T-helper 2 cell treated with Interferon-gamma antibody and Interleukin-4, amounts not matched to agents 5 μg/mL and 100 μg/mL, for 36 hours (primary cell): Measurements from ENCODE around the gene TRAPPC1.

Experiments
- DNase-seq: peaks from one replicate; pipeline ENCODE4 v3.0.0; 2021; ENCODE audit warnings: low spot score
- H3K27ac Mint-ChIP-seq: one replicate; pipeline ENCODE4 v1.8.0; 2021; ENCODE audit warnings: mild to moderate bottlenecking, mixed read lengths
- H3K27me3 Mint-ChIP-seq: one replicate; pipeline ENCODE4 v1.8.0; 2021; ENCODE audit warnings: low read depth, mixed read lengths
- H3K36me3 Mint-ChIP-seq: one replicate; pipeline ENCODE4 v1.8.0; 2021; ENCODE audit warnings: low read depth, mixed read lengths
- H3K4me1 Mint-ChIP-seq: one replicate; pipeline ENCODE4 v1.8.0; 2021; ENCODE audit warnings: low read depth, mixed read lengths
- H3K4me3 Mint-ChIP-seq: one replicate; pipeline ENCODE4 v1.8.0; 2022; ENCODE audit warnings: mild to moderate bottlenecking, moderate library complexity, mixed read lengths
- H3K9me3 Mint-ChIP-seq: one replicate; pipeline ENCODE4 v1.8.0; 2021; ENCODE audit warnings: mixed read lengths

Gene TRAPPC1

DNA sequence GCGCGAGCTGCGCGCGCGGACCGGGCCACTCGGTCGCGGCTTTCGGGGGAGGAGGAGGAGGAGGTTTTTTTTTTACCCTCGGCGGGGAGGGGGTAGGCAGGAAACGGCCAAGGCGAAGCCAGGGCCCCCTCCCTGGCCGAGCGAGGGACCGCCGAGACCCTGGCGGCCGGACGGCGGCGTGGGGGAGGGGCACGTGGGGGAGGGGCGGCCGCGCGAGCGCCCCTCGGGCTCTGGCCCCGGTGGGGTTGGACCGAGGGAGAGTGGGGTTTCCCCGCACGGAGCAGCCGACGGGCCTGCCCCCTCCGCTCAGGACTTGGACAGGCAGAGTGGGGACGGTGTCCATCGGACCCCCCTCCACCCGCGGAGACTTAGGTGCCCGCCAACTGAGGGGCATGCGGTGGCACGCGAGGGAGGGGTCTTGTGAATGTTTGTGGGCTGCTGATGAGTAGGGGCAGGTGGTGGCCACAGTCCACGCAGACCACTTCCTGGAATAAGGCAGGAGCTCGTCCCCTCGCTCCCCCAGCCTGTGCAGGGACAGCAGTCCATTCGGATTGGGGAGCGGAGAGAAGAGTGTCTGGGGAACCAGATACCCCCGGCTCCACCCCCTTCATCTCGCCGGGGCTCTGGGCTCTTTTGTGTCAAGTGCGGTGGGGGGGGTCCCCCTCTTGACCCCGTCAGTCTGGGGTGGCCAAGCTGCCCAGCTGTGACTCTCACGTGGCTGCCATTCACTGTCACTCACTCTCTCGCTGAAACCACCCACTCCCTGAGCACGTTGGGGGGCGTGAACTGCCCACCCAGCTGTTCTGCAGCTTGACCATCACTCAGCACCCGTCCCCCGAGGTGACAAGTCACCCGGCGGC, 46.1 kb downstream of the TRAPPC1 start:
- H3K4me3 Mint-ChIP-seq, result no peak overlapping the region
- H3K9me3 Mint-ChIP-seq, result no peaks in the 10 kb centered on the region
- no peaks in the 10 kb centered on the region for H3K27me3 Mint-ChIP-seq
- H3K27ac Mint-ChIP-seq, result no peak overlapping the region
- H3K4me1 Mint-ChIP-seq, result peaks cover 11% of the 10 kb centered on the region
- peaks cover 18% of the 10 kb centered on the region for H3K36me3 Mint-ChIP-seq
- DNase-seq, result peak; percentile 44

DNA sequence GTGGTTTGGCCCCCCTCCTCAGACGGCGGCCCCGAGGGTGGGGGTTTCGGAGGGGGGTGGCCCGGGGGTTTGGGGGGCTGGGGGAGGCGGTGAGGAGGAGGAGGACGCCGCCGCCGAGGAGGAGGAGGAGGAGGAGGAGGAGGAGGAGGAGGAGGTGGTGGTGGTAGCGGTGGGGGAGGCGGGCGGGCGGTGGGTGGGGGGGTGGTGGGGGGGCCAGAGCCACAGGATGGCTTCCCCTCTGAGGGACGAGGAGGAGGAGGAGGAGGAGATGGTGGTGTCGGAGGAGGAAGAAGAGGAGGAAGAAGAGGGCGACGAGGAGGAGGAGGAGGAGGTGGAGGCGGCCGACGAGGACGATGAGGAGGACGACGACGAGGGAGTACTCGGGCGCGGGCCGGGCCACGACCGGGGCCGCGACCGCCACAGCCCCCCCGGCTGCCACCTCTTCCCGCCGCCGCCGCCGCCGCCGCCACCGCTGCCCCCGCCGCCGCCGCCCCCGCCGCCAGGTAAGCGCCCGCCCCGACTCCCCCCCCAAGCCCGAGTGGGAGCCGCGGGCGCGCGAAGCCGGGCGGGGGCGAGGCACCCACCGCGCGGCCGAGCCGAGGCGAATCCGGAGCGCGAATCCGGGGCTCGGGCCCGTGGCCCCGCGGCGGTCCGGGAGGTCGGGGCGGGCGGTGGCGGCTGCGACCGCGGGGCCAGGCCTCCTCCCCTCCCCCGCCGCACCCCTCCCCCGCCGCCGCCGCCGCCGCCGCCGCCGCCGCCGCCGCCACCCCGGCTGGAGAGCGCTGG, 47.0 kb downstream of the TRAPPC1 start:
- H3K36me3 Mint-ChIP-seq, result peaks cover 11% of the 10 kb centered on the region
- H3K27ac Mint-ChIP-seq, result peak overlapping the region; percentile 93
- peak overlapping the region; percentile 65 for H3K4me3 Mint-ChIP-seq
- DNase-seq, result peak; percentile 30
- no peaks in the 10 kb centered on the region for H3K9me3 Mint-ChIP-seq
- H3K27me3 Mint-ChIP-seq, result no peaks in the 10 kb centered on the region
- peaks cover 8% of the 10 kb centered on the region for H3K4me1 Mint-ChIP-seq

DNA sequence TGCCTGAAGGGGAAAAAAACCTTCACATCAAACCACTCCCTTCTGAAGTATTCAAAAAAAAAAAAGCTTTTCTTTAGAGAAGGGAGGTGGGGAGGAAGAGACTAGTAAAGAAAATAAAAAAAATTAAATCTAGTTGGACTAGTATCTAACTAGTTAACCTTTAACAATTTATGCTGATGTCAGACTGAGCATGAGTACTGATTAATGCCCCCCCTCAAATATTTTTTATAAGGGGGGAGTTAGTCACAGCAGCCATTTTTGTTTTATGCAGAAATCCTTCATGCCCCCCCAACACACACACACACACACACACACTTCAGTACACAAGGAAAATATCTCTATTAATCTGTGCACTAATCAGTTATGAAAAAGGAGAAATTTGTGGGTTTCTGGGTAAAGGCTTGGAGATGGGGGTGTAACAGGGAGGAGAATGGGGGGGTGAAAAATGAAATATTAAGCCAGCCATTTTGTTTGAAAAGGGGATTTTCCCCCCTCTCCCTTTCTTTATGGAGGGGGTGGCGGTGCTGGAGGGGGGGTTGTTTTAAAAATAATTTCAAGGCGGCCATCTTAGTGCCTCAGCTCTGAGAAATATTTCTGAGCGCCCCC, 47.9 kb downstream of the TRAPPC1 start:
- H3K9me3 Mint-ChIP-seq, result no peaks in the 10 kb centered on the region
- peaks cover 6% of the 10 kb centered on the region for H3K36me3 Mint-ChIP-seq
- no peaks in the 10 kb centered on the region for H3K27me3 Mint-ChIP-seq
- DNase-seq, result no peak
- peaks cover 5% of the 10 kb centered on the region for H3K4me1 Mint-ChIP-seq
- H3K4me3 Mint-ChIP-seq, result no peak overlapping the region
- H3K27ac Mint-ChIP-seq, result peak overlapping the region; percentile 88

DNA sequence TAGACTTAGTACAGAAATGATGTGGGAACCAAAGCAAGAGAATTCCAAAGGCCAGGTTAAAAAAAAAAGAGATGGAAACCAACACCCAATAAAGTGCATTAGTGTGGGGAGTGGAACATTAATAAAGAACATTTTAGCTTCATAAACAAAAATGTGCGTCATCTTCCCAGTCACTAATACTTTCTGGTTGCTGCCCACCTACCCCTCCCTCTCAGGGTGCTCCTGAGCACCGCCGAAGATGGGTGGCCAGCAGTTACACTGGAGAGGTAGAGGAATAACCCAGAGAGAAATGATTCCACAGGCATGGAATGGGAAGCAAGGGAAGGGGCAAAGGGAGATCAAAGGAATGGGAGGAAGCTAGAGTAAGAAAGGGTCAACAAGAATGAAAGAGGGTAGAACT, 49.1 kb downstream of the TRAPPC1 start:
- no peaks in the 10 kb centered on the region for H3K27me3 Mint-ChIP-seq
- DNase-seq, result no peak
- no peaks in the 10 kb centered on the region for H3K9me3 Mint-ChIP-seq
- no peak overlapping the region for H3K4me3 Mint-ChIP-seq
- H3K36me3 Mint-ChIP-seq, result peaks cover 6% of the 10 kb centered on the region
- H3K4me1 Mint-ChIP-seq, result peaks cover 5% of the 10 kb centered on the region
- no peak overlapping the region for H3K27ac Mint-ChIP-seq

DNA sequence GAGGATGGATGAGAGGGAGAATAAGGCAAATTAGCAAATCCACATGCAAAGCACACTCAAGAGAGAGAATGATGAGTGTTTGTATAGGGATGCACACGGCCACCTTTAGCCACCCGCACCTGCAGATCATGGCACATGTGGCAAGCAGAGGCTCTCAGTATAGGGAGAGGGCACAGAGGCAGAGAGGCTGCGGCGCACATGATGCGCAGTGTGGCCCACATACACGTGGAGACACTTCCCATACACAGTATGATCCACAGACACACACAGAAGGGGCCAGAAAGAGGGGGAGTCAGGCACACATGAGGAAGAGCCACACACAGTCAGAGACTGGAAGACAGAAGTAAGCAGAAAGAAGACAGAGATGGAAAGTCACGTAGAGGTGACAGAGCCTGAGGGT, 49.7 kb downstream of the TRAPPC1 start:
- H3K4me3 Mint-ChIP-seq, result no peak overlapping the region
- H3K36me3 Mint-ChIP-seq, result peaks cover 9% of the 10 kb centered on the region
- H3K27me3 Mint-ChIP-seq, result no peaks in the 10 kb centered on the region
- H3K4me1 Mint-ChIP-seq, result peaks cover 6% of the 10 kb centered on the region
- no peaks in the 10 kb centered on the region for H3K9me3 Mint-ChIP-seq
- H3K27ac Mint-ChIP-seq, result no peak overlapping the region
- no peak for DNase-seq

DNA sequence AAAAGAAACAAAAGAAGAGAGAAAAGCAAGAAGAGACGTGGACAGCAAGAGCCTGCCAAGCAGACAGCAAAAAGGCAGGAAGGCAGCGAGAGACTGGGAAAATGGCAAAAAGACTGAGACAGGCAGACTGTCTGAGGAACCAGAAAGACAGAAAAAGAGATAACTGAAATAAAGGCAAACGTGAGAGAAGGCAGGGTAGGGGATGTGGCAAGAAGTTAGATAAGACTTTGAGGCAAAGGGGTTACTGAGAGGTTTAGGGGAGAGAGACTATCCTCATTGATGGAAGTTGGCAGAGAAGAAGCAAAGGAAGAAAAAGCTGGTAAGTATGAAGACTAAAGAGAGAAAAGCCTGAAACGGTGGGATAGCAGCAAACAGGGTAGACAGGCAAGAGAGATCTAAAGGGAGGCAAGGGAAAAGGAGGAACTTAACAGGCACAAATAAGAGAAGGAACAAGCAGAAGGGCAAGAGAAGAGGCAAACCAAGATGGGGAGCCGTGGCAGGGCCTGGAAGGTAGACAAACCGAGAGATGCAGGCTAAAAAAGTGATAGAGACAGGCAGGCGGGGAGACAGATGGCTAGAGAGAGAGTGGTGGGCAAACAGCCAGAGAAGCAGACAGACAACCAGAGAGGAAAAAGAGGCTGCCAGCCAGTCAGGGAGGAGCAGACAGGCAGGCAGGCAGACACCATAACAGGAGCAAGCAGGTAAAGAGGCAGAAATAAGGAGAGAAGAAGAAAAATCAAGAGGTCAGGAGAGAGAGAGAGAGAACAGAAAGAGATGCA, 50.3 kb downstream of the TRAPPC1 start:
- H3K9me3 Mint-ChIP-seq, result no peaks in the 10 kb centered on the region
- H3K4me3 Mint-ChIP-seq, result no peak overlapping the region
- peaks cover 3% of the 10 kb centered on the region for H3K4me1 Mint-ChIP-seq
- peaks cover 9% of the 10 kb centered on the region for H3K36me3 Mint-ChIP-seq
- DNase-seq, result no peak
- no peaks in the 10 kb centered on the region for H3K27me3 Mint-ChIP-seq
- no peak overlapping the region for H3K27ac Mint-ChIP-seq
